ENCODE measurements around the gene EGFL6. TPM values are rescaled to one million over a fixed set of nuclear protein-coding genes. Genes with fewer than 3 reads are reported as not detected.
A peak's percentile ranks its signal among the peaks of the same experiment; 100 is the strongest.

The EGFL6 gene
- total and polyA plus RNA-seq, 9 donors, result 0.12 to 1.3 (median 0.34) TPM; not detected in 4

- TF ChIP-seq EP300 (IDR thresholded peaks at IDR 0.05) (no peak), POLR2A (IDR thresholded peaks at IDR 0.05) (no peak), CTCF (IDR thresholded peaks at IDR 0.05) (no peak)
- Histone ChIP-seq H3K36me3 (no peaks in the 10 kb centered on the region), H3K4me1 (ENCODE audit: insufficient read depth) (peaks cover 2% of the 10 kb centered on the region), H3K9me3 (no peaks in the 10 kb centered on the region), H3K27me3 (no peaks in the 10 kb centered on the region), H3K27ac (peak overlapping the region in 1 of 2 donors; percentile 13), H3K4me3 (peak overlapping the region; percentile 6)
- no peak for DNase-seq
- WGBS, 3 donors, result 60 to 73% (median 61%) methylated on average over 6 of the region's 6 CpGs
- intact Hi-C loops (cut with DNase I), result no loop called here
These were observed 92.4 kb downstream of the EGFL6 start for GRCh38 chrX:13661735-13662288.

GRCh38 chrX:13662355-13662791 is 93.0 kb downstream of the EGFL6 start:
- TF ChIP-seq CTCF (IDR thresholded peaks at IDR 0.05), result no peak
- no peak for TF ChIP-seq EP300 (IDR thresholded peaks at IDR 0.05)
- no peak for TF ChIP-seq POLR2A (IDR thresholded peaks at IDR 0.05)
- Histone ChIP-seq H3K9me3 (no peaks in the 10 kb centered on the region), H3K4me3 (peak overlapping the region; percentile 6), H3K4me1 (ENCODE audit: insufficient read depth) (peaks cover 2% of the 10 kb centered on the region), H3K27me3 (no peaks in the 10 kb centered on the region), H3K36me3 (no peaks in the 10 kb centered on the region), H3K27ac (peak overlapping the region in 1 of 2 donors; percentile 13)
- DNase-seq, result no peak
- 49 to 54% (median 53%) methylated on average over 6 of the region's 6 CpGs for WGBS, 3 donors
- intact Hi-C loops (cut with DNase I), result no loop called here

GRCh38 chrX:13664020-13664419 is 94.6 kb downstream of the EGFL6 start:
- intact Hi-C loops (cut with DNase I), result no loop called here

GRCh38 chrX:13666836-13667235 is 97.4 kb downstream of the EGFL6 start:
- H3K4me1 ChIP-seq (ENCODE audit: insufficient read depth), result peaks cover 2% of the 10 kb centered on the region
- H3K27ac ChIP-seq, result no peak overlapping the region
- intact Hi-C loops (cut with DNase I), result loop anchor here in 1 of 4 donors (5.0 kb wide), 1 partner anchor 365 kb away; no protein-coding TSS in a partner anchor
- H3K27me3 ChIP-seq, result no peaks in the 10 kb centered on the region
- DNase-seq, result no peak
- WGBS, 3 donors, result 72 to 85% (median 80%) methylated on average over 3 of the region's 3 CpGs
- no peak overlapping the region for H3K4me3 ChIP-seq
- H3K36me3 ChIP-seq, result no peaks in the 10 kb centered on the region
- H3K9me3 ChIP-seq, result no peaks in the 10 kb centered on the region
- no peak for TF ChIP-seq POLR2A (IDR thresholded peaks at IDR 0.05)
- TF ChIP-seq CTCF (IDR thresholded peaks at IDR 0.05), result no peak

More at GRCh38 chrX:13664020-13664419, 94.6 kb downstream of the EGFL6 start:
- 91 to 95% (median 93%) methylated on average over 3 of the region's 3 CpGs for WGBS, 3 donors
- Histone ChIP-seq H3K27me3 (no peaks in the 10 kb centered on the region), H3K27ac (no peak overlapping the region), H3K4me1 (ENCODE audit: insufficient read depth) (peaks cover 2% of the 10 kb centered on the region), H3K4me3 (no peak overlapping the region), H3K9me3 (no peaks in the 10 kb centered on the region), H3K36me3 (no peaks in the 10 kb centered on the region)
- TF ChIP-seq POLR2A (IDR thresholded peaks at IDR 0.05) (no peak), EP300 (IDR thresholded peaks at IDR 0.05) (no peak), CTCF (IDR thresholded peaks at IDR 0.05) (no peak)
- DNase-seq, result no peak
